Hematopoietic multipotent progenitor cell treated with erythropoietin and hydrocortisone succinate and interleukin-3 and kit ligand, for 15 days (in vitro differentiated cells): ENCODE measurements around the gene VWA8.
"Not testable (repeated sequence)": the region's sequence is repeated elsewhere in the genome, so short reads cannot be mapped to it uniquely, and the experiment has no call there.

Experiments used
- DNase-seq: peaks from one replicate; pipeline ENCODE4 v3.0.0-alpha.2; 2015; ENCODE audit warnings: low spot score

VWA8 gene

DNA sequence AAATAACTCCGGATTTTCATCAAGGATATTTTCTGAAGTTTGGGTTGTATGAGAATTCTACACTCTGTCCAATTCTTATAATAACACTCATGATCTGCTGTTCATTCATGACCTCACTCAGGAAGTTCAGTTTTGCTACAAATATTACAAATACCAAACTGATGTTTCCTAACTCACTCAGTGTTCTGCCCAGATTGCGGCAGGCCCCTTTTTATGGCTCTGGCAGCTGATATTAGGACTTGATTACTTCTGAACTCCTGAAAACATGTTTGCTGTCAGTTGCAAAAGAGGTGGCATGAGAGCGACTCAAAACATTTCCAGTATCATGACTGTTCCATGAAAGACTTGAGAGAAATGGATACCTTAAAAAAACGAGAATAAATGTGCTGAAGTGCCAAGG is 315.6 kb downstream of the VWA8 start:
- no peak for DNase-seq

DNA sequence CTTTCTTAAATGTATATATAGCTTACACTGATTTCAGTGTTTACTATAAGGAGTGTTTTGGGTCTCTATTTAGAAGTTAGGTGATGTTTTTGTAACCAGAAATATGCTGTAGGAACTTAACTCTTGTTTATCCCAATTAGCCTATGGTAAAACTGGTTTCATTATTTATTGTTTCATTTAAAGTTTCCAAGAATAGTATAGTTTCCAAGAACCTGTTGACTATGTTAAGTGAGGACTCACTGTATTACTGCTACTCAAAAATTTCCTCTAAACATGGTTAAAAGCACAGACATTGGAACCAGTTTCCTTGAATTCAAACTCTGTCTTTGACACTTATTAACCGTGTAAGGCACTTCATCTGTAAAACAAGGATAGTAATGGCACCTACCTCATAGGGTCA is 316.2 kb downstream of the VWA8 start:
- DNase-seq, result no peak

DNA sequence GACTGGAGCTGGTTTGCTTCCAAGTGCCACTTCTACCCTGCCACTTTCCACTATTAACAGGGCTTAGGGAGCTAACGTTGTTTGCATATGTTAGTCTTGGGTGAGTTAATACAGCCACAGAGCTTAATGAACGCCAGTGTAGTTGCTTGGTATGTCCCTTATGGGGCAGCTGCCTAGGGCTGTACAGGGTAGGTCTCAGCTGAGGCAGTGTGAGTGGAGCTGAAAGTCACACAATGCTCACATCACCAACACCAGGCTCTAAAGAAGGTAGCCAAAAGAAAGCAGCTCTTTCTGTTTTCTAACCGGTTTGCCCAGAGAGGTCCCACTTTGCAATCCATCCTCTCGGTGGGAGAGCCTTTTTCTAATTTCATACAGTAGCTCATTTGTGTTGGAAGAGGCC is 317.4 kb downstream of the VWA8 start:
- no peak for DNase-seq

DNA sequence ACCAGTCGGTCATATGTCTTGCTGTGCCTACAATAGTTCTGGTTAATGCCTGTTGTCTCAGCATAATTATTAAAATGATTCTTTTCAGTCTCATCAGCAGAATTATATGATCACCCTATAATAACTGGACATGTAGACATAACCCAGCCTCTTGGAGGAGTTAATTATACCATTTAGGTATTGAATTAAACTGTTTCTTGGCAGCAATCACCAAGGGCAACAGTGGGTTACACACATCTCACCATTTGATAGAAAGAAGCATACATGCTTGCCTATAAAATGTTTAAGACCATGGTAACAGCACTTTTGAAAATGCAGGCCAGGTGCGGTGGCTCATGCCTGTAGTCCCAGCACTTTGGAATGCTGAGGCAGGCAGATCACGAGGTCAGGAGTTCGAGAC is 318.9 kb downstream of the VWA8 start:
- DNase-seq, result no peak

DNA sequence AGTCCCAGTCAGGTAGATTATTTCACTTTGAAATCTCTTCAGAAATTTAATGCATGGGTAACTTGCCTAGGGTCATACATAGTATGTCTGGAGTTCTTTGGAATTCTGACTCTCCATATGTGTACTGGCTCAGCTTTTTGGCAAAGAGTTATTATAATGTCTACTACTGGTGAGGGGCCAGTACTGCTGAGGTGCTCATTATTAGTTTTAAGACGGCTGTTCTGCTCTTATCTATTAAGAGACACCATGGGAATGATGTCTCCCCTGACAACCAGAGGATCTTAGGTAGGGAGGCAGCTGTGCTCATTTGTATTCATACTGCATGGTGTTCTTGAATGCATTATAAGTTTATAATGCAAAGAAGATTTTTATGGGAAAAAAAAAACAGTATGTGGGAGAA is 319.5 kb downstream of the VWA8 start:
- DNase-seq, result no peak

DNA sequence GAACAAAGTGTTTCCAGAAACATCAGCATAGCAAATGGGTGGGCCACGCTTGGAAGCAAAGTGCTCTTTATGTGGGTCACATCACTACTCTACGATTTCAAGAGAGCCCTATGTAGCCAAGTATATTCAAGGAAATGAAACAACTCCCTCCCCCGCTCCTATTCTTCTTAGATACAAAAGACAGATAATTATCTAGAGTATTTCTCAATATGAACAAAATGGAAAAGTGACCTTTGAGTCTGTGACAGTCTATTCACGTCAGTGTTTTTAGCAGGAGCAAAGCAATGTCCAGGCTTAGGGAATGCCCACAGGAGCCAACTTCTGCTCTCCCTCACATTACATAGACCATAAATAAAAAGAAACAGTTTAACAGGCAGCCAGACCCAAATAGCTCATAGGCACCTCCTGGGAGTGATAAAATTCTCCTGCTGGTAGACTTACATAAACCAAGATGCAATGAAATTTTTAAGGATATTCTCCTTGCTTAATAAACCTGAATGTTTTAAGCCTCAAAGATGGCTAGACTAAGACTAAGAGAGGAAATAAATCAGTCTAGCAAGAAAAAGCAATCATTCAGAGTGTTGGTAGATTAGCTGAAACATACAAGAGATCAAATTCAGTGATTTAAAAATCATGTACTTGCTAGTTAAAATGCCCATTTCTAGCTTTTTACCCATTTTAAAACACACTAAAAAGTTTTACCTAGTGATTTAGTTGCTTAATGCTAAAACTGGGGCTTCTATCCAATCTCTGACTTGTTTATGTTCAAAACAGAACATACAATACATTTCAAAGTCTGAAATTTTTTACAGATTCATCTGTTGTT is 320.7 kb downstream of the VWA8 start:
- no peak for DNase-seq

DNA sequence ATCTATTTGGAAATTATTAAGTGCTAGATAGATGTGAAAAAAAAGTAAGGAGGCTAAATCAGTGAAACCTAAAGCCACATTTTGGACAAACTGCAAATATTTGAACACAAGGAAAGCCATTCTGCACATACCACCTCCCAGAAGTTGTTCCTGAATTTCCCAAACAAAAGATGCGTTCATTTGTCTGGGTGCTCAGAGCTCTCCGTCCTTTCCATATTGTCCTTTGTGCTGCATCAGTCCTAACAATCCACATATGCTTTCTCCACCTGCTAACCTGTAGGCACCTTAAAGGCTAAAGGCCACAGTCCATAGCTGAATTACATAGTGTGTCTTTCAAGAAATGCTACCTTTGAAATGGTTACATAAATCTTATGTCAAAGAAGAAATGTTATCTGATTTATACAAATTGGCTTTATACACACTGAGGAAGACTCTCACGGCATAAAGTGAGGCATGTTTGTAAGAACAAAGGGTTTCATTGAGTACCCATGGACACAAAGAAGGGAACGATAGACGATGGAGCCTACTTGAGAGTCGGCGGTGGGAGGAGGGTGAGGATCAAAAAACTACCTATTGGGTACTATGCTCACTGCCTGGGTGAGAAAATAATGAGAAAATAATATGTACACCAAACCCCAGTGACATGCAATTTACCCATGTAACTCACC is 321.5 kb downstream of the VWA8 start:
- DNase-seq, result no peak

DNA sequence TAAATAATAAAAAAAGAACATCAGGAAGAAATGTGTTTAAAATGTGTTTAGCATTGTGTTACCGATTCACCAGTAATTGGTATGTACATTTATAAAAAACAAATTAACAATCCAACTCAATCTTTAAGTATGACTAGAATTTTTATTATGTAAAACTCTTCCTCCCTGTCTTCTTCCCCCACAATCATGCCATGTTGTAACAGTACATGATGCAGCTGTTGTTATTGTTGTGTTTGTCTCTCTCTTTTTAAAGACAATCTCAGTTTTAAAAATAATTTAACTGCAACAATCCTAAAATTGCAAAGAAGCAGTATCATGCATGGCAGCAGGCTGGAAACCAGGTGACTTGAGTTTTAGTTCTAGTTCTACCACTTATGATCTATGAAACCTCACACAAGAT is 323.3 kb downstream of the VWA8 start:
- DNase-seq, result no peak

DNA sequence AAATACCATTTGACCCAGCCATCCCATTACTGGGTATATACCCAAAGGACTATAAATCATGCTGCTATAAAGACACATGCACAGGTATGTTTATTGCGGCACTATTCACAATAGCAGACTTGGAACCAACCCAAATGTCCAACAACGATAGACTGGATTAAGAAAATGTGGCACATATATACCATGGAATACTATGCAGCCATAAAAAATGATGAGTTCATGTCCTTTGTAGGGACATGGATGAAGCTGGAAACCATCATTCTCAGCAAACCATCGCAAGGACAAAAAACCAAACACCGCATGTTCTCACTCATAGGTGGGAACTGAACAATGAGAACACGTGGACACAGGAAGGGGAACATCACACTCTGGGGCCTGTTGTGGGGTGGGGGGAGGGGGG is 323.9 kb downstream of the VWA8 start:
- DNase-seq, result not testable (repeated sequence)

DNA sequence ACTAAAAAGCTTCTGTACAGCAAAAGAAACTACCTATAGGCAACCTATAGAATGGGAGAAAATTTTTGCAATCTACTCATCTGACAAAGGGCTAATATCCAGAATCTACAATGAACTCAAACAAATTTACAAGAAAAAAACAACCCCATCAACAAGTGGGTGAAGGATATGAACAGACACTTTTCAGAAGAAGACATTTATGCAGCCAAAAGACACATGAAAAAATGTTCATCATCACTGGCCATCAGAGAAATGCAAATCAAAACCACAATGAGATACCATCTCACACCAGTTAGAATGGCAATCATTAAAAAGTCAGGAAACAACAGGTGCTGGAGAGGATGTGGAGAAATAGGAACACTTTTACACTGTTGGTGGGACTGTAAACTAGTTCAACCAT is 324.3 kb downstream of the VWA8 start:
- DNase-seq, result not testable (repeated sequence)

DNA sequence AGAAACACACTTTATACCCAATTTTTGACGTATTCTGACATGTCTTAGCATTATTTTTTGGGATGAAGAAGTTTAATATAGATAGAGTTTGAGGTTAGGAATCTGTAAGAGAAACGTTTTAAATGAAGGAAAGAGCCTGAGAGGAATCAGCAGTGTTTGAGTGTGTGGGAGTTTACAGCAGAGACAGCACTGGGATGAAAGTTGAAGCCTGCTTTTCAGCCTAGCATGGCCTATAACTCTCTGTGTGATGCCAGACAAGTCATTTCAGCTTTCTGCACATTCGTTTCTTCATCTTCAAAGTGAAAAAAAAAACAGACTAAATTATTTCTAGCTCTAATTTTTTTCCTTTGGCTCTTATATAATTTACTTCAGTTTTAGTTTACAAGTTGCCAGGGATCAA is 326.5 kb downstream of the VWA8 start:
- DNase-seq, result no peak

DNA sequence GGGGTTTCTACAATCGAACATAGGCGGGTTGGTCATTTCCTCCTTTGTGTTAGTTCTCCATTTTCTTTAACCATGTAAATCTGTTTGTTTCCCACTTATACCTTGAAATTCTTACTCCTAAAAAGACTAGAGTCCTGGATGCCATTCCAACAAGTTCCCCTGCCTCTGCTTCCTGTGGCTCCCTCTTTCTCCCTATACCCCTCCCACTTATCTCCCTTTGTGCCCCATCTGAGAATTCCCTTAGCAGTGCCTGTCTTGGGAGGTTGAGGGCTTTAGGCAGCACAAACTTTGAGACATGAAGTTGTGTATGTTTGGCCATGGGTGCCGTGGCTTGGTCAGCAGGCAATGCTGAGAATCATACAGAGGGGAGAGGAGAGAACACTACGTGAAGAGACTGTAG is 327.1 kb downstream of the VWA8 start:
- DNase-seq, result no peak

DNA sequence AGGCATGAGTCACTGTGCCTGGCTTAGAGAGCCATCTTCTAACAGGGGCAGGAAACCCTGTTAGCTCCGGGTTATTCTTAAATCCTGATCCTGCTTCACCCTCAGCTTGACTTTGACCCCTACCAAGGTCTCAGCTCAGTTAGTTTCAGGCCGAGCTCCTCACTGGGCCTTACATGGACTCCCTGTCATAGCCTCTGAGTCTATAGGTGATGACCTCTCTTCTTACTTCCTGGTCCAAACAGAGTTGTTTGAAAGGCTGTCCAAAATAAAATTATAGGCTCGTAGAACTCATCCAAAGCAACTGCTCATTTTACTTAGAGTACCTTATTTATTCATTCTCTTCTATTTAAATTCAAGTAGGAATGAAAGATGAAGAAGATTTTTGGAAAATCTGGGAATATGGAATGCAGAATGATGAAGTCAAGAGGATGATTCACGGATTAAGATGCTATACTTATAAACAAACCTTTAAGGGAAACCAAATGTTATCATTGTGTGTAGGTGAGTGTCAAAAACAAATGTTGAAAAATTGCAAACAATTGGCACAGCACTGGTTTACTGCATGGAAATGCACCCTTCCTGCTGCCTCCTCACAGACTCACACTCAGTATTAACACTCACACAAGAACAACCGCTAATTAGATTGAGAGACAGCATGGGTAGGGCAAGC is 329.5 kb downstream of the VWA8 start:
- no peak for DNase-seq

DNA sequence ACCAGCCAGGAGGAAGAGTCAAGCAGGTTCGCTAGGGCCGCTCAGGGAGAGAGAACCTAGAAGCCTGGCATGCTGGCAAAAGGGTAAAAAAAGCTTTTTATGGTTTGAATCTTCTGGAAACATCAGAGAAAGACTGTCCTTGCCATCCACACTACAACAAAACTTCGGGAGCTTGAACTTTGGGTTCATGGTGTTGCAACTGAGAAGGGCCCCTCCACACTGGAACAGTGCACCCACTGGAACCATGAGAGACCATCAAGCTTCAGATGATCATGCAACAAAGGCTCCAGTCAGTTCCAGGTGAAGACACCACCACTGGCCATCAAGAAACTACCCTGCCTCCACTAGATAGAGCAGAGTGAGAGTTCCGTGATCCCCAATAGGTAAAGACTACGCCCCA is 333.5 kb downstream of the VWA8 start:
- no peak for DNase-seq

DNA sequence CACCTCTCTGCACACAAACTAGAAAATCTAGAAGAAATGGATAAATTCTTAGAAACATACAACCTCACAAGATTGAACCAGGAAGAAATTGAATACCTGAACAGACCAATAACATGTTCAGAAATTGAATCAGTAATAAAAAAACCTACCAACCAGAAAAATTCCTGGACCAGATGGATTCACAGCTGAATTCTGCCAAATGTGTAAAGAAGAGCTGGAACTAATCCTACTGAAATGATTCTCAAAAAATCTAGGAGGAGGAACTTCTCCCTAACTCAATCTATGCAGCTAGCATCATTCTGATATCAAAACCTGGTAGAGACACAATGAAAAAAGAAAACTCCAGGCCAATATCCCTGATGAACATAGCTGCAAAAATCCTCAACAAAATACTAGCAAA is 336.9 kb downstream of the VWA8 start:
- no peak for DNase-seq

DNA sequence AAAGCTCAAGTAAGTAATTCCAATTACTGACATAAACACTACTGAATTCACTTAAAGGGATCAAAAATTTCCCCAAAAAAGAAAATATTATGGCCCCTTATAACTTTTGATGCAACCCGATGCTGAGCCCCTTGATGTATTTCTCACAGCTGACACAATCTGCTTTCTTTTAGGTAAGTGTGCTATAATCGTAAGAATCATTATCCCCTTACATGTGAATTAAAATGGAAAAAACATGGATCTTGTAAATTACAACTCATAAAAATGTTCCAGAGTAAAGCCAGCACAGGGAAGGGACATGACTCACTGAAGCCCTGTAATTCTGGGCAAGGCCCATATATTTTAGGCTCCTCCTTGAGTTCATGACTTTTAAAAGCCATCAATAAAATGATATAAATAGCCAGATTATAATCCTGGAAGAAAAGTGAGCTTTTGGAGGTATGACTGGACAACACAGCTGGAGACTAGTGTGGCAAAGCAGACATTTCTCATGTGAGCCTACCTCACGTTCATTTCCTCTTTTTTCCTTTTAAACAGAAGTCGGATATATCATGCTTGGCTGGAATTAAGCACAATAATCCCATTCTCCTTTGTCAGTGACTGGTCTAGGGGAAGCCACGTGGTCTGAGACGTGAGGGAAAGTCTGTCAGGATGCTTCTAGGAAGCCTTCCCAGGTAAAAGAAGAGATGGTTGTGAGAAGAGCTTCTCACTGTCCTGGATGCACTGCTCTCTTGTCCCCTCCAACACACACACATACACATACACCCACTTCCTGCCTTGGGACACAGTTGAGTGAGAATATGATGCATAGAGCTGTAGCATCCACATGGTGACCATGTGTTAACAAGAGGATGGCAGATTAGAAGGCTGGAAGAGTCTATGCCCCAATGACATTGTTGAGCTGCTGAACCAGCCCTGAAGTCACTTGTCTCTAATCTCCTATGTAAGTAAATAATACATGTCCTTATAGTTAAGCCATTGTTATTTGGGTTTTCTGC is 338.2 kb downstream of the VWA8 start:
- no peak for DNase-seq

DNA sequence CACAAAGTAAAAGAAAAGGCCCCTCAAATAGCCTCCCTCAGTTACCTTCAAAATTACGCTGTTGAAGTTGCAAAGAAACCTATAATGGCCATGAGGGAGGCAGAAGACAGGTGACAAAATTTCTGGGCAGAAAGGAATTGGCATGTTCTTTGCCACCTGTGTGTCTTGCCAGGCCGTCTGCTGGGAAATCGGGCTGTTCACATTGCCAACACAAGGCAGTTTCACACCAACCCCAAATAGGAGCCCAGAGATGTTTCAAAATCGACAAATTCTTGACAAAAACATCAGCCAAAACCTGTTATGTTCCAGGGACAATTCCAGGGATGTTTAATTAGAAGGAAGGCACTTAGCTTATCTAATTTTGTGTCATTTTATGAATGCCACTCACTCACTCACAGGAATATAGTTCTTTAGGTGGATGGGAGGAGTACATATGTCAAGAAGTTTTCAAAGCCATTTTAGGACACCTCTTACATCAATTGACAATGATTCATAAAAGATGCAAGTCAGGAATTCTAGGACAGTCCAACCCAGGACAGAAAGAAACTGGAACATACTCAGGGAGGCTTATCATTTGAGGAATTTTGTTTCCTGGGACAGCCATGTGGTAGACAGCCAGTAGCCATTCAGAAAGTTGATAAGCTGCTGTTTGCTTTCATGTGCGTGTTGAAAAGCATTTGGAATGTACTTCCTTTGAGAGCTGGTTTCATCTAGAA is 339.0 kb downstream of the VWA8 start:
- no peak for DNase-seq

DNA sequence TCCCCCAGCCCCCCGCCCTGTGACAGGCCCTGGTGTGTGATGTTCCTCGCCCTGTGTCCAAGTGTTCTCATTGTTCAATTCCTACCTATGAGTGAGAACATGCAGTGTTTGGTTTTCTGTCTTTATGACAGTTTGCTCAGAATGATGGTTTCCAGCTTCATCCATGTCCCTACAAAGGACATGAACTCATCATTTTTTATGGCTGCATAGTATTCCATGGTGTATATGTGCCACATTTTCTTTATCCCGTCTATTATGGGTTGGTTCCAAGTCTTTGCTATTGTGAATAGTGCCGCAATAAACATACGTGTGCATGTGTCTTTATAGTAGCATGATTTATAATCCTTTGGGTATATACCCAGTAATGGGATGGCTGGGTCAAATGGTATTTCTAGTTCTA is 343.3 kb downstream of the VWA8 start:
- DNase-seq, result not testable (repeated sequence)

DNA sequence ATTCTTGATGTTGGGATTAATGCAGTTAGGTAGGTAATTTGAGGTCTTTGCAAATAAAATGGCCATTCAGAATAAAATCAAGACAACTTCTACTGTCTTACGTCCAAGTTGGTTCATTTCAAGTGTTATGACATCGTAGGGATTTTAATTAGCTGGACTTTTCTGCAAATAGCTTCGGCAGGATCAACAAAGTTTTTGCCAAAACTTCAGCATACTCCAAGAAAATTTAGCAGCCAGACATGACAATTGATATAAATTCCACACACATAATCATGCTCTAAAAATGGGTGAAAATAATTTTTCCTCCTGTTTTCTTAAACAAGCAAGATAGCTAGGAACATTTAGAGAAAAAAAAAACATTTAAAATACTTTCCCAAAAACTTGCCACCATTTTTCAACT is 344.8 kb downstream of the VWA8 start:
- no peak for DNase-seq

DNA sequence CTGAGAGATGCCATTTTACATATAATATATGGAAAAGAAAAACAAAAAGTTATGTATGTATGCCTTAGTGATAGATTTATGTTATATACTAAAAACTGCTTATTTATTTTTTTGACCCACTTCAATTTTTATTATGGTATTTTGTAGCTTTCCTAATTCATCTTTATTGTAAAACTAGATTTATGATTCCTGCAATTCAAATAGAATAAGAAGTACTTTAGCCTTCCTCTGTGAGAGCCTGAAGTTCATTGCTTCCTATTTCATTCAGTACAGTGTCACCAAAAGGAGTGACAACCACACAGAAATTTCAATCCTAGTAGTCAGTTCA is 345.4 kb downstream of the VWA8 start:
- no peak for DNase-seq
